Activated T-cell treated with anti-CD3 and anti-CD28 coated beads for 24 hours (primary cell): ENCODE measurements around the gene UBALD1.
A peak's percentile ranks its signal among the peaks of the same experiment; 100 is the strongest.

ENCODE experiments used
- DNase-seq: peaks from one replicate; pipeline ENCODE4 v3.0.0-alpha.2; 2020; ENCODE audit warnings: low read depth

UBALD1 gene

DNA sequence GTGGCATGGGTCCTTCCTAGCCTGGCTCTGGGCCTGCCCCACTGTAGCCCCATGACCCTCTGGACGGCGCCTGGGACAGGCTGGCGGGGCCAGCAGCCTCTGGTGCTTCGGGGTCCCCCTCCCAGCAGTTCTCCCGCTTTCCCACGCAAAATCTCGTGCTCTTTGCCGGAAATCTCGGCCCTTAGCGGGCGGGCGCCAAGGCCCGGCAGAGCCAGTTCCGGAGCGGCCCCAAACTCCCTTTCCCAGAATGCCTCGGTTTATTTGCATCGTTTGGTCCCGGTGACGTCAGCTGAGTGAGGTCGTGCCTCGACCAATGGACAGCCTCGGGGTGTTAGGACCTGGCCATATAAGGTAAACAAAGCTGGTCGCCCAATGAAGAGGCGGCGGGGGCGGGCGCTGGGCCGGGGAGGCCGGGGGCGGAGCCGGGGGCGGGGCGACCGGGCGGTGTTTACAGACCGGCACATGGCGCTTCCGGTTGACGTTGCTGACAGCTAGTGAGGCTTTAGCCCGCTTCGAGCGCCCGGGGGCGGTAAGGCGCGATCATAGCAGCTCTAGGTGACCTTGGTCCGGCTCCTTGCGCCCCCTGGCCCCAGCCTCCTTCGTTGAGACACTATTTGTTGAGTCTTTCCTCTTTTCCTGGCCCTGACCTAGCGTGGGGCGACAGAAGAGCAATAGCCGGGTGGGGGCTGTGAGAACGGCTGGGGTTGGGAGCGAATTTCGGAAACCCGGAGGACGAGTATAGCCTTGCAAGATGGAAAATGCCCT lies 1.5 kb upstream of the UBALD1 start:
- peak; percentile 99 for DNase-seq

DNA sequence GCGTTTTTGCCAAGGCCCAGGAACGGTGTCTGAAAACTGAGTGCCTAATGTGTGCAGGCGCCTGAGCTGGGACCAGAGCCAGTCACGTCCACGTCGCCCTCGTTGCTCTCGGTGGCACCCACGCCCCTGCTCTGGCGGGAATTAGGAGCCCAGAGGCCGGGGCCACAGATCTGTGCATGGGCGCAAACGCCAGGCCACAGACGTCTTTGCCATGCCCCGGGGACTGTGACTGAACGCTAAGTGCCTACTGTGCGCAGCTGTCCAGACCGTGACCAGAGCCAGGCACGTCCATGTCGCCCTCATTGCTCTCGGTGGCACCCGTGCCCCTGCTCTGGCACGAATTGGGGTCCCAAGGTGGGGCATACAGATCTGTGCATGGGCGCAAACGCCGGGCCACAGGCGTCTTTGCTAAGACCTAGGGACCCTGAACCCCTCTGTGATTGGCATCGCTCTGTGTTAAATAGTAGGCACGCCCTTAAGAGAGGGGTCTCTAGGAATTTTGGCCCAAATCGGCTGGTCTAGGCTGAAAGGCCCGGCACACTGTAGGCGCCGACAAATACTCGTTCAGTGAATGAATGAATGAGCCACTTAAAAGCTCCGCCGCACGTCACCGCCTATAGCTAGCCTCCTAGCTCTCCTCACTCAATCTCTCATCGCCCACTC lies 827 bp upstream of the UBALD1 start:
- no peak for DNase-seq

DNA sequence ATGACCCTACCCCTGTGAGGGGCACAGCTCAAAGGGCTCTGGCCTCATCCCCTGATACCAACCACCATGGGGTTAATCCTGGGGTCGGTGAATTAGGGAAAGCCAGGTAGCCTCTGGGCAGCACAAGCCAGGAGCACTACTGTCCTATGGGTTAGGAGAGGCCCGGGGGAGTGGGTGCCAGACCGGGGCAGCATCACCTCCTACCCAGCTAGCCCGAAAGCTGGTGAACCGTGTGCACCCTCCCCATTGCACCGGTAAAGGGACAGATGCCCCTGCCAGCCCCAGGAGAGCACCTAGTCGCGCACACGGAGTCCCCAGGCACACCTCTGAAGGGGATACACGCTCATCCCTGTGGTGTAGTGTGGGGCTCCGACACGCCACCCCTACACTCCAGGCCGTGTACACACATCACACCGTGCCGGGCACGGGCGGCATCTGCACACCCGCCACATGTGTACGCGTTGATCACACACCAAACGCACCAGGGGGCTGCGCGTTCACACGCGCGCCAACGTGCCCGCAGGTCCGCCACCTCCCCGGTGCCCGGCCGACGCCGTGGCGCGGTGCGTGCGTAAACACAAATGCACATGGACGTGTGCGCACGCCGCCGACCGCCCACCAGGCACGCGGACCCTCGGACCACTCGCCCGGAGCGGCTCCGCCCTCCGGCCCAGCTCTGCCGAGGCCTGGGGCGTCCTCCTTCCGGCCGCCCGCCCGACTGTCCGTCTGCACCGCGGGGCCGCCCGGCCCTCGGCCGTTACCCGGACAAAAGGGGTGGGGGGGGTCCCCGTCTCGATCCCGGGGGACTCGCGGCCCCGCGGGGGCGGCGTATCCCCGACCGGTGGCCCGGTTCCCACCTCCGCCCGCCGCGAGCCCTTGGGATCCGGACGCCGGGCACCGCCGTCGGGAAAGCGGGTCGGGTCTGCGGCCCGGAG lies 785 bp downstream of the UBALD1 start:
- DNase-seq: peak; percentile 35

DNA sequence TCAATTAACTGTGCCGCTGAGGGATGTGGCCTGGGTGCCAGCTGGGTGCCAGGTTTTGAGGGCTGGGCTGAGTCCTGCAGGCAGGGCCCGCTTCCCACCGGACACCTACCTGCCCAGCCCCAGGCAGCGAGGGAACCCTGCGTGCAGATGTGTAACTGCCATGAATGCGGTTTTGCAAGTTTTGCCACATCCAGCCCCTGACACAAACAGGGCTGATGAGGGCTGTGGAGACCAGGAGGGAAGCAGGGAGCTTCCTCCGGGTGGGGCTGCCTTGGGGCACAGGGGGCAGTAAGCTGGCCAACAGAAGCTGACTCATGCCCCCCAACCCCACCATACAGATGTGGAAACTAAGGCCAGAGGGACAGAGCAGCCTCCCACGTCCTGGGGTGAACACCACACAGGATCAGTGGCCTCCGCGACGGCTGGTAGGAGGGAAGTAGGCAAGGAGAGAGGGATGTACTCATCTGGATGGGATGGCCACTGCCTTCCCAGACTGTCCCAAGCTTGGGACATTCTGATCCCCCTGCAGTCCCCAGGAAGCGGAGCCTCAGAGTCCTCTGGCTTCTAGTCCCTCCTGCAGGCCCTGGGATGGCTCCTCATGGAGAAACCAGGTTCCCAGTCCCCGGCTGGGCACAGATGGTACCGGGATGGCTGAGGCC lies 1.6 kb downstream of the UBALD1 start:
- DNase-seq: no peak

DNA sequence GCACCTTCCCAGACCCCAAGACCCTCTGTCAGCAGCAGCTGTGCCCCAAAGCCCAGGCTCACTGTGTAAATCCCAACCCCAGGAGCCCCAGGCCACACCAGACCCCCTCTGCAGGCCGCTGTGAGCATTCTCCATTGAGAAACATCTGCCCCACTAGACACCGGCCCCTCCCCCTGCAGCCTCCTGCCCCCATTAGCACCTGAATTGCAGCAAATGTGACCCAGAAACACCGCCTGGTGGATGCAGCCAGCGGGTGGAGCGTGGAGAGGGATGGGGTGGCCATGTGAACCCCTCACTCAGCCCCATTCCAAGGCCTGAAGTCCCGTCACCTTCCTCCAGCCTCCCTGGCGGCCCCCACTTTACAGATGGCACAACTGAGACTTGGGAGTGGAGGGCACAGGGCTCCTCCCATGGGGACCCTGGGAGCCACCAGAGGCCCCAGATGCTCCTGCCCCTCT lies 2.2 kb downstream of the UBALD1 start:
- no peak for DNase-seq

DNA sequence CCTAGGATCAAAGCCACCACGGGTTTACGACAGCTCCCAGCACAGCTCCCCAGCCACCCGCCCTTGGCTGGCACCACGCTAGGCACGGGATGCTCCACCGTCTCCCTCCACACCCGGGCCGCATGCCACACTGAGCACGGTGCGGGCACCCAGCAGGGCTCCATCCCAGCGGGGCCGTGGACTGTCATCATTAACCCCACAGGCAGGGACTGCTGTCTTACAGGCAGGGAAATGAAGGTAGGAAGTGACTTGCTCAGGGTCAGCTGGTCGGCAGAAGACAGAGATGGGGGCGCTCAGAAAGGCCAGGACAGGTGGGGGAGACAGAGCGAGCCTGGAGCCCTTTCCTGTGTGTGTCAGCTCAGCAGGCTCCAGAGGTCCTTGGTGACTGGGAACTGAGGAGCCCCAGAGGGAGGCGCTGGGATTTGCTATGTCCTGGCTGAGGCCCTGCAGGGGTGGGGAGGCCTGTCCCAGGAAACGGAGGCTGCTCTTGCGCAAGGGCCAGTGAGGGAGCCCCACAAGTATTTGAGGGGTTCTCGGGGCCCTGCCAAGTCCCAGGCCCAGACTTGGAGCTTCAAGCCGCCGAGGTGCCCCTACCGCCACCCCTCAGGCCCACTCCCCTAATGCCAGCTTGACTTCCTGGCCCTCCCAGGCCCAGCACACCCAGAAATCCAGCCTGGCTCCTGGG lies 3.2 kb downstream of the UBALD1 start:
- DNase-seq: no peak

DNA sequence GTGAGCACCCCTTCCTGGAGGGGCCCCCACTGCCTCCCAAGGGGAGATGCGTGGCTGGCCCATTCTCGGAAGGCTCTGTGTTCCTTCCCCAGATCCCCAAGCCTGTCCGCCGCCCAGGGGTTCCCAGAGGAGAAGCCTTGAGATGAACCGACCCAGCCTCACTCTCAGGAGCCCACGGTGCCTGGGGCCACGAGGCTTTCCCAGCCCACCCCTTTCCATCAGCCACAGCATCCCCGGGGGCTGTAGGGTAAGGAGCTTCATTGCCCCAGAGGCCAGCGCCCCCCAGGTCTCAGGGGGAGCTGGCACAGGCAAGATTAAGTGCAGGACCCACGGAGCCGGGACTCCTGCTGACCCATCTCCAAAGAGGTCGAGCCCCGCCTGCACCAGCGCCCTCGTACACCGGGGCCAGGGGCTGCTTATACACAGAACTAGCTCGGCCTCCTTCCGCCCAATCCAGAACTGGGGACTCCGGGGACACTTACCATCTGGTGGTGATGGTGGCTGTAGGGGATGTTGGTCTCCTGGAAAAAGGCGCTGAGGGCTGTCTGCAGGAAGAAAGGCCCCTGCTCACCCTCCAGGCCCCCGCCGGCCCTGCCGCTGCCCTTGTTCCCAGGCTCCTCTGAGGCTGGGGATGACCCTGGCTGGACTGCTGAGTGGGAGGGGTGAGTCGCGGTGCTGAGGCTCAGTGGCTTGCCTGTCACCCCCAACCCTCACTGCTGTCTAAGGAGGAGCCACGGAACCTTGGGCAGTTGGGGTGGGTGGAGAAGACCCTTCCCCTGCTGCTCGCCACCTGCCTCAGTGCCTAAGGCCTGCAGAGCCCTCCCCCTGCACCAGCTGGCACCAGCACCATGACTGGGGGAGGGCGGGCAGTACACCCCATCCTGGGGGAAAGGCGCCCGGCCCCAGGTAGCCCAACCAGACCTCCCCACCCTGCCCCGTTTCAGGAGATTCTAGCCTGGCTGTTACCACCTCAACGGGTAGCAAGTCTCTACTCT lies 4.4 kb downstream of the UBALD1 start:
- no peak for DNase-seq

DNA sequence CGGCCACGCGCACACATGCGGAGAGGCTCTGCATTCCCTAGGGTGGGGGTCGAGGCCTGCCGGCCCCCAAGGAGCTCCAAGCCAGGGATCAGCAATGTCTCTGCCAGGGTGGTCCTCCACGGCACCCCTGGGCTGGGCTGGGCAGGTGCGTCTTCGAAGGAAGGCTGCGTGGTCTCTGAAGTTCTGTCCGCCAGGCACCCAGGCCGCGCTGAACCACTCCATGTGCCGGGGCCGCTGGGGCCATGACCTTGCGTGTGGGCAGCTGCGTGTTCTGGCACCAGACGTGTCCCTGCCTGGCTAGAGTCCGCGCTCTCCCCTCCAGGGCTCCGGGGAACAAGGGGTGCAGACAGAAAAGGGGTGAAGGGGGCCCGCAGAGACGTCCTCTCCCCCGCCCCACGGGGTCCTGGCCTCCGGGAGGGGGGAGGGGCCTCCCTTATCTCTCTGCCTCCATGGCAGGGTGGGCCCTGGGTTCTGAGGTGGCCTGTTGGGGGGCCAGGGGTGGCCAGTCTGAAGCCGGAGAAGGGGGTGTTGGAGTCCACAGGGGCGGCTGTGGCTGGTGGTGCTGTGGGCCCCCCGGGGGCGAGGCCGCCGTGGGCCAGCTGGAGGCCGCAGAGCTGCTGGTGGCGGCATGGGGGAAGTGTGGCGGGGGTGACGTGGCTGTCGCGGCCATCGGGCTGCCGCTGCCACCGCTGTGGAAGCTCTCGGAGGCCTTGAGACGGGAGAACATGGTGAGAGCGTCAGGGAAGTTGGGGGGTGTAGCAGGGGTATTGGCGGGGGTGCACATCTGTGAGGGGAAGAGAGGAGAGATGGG lies 5.3 kb downstream of the UBALD1 start:
- DNase-seq: no peak

DNA sequence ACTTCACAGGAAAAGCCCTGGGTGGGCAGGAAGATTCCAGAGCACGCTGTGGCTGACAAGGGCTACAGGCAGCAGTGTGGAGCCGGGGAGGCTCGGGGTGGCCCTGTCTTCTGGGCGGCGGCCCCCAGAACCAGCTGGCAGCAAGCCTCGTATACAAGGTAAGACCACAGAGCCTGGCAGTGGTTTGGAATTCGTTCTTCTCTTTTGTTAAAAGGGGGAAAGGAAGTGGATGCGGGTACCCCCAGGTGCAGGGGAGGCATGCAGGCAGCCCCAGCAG lies 6.0 kb downstream of the UBALD1 start:
- DNase-seq: no peak

DNA sequence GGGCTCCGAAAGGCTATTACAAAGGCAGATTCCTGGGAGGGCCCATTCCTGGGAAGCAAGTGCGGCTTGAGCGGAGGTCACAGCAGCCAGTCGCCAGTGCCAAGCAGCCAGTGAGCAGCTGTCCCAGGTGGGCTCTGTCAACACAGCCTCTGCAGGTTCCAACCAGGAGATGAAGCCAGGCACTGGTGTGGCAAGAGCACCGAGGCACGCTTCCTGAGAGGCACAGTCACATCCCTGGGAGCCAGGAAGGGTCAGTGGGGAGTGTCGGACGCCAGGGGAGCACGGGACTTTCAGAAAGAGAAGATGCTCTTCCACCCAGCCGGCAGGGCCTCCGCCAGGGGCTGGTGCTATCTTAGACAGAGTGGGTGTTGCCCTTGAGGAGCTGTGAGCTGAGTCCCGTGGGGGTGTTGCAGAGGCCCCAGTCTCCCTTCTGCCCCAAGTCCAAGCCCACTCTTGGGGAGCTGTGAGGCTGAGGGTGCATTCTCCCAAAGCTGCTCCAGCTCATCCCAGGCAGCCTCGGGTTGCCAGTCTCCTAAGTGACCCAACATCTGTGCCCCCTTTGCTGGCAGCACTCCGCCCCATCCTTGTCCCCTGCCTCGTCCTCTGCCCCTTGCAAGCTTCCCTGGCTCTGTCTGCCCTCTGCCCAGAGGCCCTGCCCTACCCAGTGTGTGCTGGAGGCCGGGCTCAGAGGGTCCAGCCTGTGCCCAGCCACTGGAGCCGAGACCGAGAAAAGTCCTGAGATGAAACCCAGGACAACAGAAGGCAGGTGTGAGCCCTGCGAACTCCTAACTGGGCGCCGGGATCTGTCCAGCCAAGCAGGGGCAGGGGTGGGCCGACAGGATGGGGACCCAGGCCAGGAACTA lies 6.6 kb downstream of the UBALD1 start:
- DNase-seq: no peak

DNA sequence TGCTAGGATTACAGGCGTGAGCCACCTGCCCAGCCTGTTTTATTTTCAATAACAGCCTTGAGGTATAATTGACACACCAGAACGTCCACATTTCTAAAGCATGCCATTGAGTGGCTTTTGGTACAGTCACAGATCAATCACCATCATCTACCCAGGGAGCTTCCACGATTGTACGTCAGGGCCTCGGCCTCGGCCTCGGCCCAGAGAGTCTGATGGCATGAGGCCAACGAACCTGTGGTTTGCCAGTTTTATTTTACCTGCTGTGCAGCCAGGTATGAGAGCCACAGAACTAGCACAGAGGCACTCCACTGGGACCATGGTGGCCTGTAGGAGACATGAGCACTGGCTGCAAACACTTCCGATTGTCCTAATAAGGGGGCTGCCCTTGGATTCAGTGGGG lies 8.3 kb downstream of the UBALD1 start:
- no peak for DNase-seq

DNA sequence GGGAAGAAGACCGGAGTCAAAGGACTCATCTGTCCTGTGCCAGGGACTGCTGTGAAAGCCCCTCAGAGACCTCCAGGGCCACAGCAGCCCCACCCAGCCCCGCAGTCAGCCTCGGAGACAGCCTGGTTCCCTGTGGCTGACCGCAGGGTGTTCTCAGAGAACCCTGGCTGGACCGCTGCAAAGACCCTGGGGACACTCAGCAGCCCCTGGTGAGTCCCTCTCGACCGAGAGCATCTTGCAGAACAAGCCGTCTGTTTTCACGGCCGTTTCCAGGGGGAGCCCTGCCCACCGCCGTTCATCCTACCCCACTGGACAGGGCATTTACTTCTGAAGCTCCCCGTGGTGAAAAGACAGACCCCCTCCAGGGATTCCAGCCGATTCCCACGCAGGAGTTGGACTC lies 10.3 kb downstream of the UBALD1 start:
- no peak for DNase-seq

DNA sequence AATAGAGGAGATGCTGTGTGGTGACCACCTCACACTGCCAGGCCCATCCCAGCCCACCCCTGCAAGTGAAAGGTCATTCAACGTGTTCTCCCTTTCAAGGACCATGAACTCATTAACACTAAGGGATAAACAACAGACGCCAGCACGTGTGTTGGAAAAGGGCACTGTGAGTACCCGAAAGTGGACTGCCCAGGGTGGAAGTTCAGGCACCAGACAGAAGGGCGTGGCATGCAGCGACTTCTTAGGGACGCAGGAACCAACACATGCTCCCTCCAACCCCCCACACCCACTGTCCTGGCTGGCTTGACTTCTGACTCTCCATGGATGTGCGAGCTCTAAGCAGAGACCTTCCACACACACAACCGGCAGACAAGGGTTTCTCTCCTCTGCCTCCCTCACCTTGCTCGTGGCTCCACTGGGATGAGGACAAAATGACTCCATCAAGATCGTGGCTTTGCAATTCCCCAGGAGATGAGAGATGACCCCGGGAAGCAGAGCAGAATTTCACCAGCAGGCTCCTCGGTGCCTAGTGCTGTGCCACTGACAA lies 11.0 kb downstream of the UBALD1 start:
- no peak for DNase-seq

DNA sequence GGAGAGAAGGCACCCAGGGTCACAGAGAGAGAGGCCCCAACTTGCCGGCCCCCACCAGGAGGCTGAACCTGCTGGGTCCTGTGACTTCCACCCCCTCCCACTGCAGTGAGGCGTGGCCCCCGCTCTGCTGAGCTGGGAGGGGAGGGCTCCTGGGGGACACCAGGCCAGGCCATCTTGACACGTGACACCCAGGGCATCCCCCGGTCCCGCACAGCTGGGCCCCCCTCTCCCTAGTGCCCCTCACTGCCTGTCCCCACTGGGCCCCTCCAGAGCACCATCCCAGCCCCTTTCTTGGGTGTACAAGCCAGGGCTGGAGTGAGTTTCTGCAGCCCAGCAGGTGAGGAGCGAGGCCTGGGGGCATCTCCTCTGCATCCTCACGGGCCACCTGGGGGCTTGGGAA lies 12.4 kb downstream of the UBALD1 start:
- no peak for DNase-seq

DNA sequence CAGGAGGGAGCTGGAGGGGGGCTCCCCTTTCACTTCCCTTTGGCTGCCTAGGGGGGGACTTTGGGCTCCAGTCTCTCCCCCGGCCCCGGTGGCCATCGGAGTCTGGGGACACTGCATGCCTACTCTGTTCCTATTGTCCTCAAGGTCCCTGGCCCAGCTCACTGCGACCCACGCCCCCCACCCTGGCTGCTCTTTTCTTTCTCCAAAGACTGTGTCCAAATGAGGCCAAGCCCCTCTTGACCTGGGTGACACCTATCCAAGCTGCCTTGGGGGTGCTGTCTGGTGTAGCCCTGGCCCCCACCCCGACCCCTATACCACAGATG lies 12.9 kb downstream of the UBALD1 start:
- no peak for DNase-seq

DNA sequence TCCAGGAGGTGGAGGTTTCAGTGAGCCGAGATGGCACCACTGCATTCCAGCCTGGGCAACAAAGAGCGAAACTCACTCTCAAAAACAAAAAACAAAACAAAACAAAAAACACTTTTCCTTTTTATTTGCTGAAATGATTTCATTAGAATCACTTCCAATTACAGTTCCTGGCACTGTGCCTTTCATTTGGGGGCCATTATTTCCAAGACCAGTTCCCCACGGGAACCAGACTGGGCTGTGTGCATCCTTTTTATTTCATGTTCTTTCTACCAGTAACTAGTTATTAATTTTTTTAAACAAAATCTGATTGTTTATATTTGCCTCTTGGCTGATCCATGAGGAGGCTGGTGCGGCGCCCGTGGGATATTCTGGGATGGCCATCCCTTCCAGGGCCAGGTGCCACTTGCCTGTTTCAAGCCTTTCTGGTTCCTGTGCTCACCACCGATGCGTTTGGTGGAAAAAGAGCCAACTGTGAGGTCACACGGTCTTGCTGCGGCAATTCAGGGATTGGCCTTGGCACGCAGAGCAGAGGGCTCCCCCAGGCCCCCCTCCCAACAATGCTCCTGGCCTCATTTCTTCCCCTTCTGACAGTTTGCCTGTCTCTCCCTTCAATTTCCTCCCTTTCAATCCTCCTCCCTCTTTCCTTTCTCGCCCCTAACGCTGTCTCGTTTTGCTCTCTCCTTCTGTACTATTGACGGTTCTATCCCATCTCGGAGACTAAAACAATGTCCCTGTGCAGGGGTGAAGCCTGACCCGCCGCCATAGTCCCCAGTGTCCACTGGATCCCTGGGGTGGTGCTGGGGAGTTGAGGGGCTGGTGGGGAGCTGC lies 13.4 kb downstream of the UBALD1 start:
- DNase-seq: no peak

DNA sequence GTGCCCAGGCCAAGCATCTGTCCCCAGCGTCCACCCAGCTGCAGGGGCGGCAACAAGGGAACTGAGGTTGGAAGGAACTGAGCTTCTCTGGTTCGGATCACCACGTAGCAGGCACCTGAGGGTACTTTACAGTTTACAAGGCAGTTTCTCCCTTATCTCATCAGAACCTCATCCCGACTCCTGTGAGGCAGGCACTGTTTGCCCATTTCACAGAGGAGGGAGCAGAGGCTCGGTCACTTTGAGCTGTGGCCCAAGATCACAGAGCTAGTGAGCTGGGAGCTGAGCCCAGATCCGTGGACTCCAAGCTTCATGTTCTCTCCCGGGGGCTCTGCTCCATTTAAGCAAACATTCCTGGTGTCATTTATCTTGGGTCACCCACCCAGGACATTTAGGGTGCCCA lies 15.1 kb downstream of the UBALD1 start:
- DNase-seq: no peak

DNA sequence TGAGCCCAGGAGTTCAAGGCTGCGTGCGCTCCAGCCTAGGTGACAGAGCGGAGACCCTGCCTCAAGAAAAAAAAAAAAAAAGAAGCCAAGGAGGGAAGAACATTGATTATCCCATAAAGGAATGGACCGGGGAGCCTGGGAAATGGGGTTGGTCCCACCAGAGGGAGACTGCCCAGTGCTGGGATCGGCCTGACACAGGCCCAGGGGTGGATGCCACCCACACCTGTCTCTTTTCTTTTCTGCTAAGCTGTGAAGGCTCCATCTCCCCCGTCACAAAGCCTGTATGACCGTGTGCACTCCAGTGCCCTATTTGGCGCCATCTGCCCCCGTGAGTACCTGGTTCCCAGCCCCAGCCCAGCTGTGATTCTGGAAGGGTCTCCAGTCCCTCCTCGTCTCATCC lies 15.7 kb downstream of the UBALD1 start:
- DNase-seq: no peak
